Left ventricle myocardium inferior (tissue), 1 donor: Measurements from ENCODE around the gene ABCG5. TPM values are rescaled to one million over a fixed set of nuclear protein-coding genes. Genes with fewer than 3 reads are reported as not detected.

Source experiments
- DNase-seq: peaks from one replicate; pipeline ENCODE4 v3.0.0-alpha.2; 2020
- H3K27ac ChIP-seq: fragments of 200-600 bp; replicated peaks from 2 replicates; pipeline ENCODE4 v1.8.0; 2021
- H3K27me3 ChIP-seq: fragments of 200-600 bp; 2 replicates; pipeline ENCODE4 v1.8.0; 2021; ENCODE audit warnings: low read depth
- H3K36me3 ChIP-seq: fragments of 200-600 bp; 2 replicates; pipeline ENCODE4 v1.8.0; 2021
- H3K4me1 ChIP-seq: fragments of 200-600 bp; 2 replicates; pipeline ENCODE4 v1.8.0; 2021
- H3K4me3 ChIP-seq: fragments of 200-600 bp; 2 replicates; pipeline ENCODE4 v1.8.0; 2021; ENCODE audit warnings: mild to moderate bottlenecking, moderate library complexity
- H3K9me3 ChIP-seq: fragments of 200-600 bp; replicated peaks from 2 replicates; pipeline ENCODE4 v1.8.0; 2021
- CTCF ChIP-seq: fragments of 200-600 bp; IDR thresholded peaks from 2 replicates; pipeline ENCODE4 v1.8.0; 2021; ENCODE audit warnings: antibody characterized with exemption, mild to moderate bottlenecking, borderline replicate concordance
- intact Hi-C: fragments of 100-400 bp; cut with micrococcal nuclease; formaldehyde crosslinking; loops from one replicate; pipeline ENCODE4 v1.11.0; 2022
- total RNA-seq: library from RNA; stranded (reverse); fragmentation: NEBNext Ultra II Directional; extraction: Animal tissue kit (Norgen Biotek cat#: 25700); gene quantifications from one replicate; pipeline ENCODE4 v1.2.1, GENCODE V29; 2021
- donor health status: DM: no; HTN: yes; CAD: no; lungs with severe emphysema.

The ABCG5 gene
- total RNA-seq, 1 donor from 2014 or later, result not detected

- TF ChIP-seq CTCF, result no peak
- no peak overlapping the region for H3K4me3 ChIP-seq
- peaks cover 36% of the 10 kb centered on the region for H3K27me3 ChIP-seq
- no peaks in the 10 kb centered on the region for H3K9me3 ChIP-seq
- no peak for DNase-seq
- H3K4me1 ChIP-seq, result no peaks in the 10 kb centered on the region
- H3K27ac ChIP-seq, result no peak overlapping the region
- intact Hi-C loops, result no loop called here
- no peaks in the 10 kb centered on the region for H3K36me3 ChIP-seq
Measured at GRCh38 chr2:43824512-43824911, 14.1 kb downstream of the ABCG5 start.

GRCh38 chr2:43823751-43824150 lies 14.9 kb downstream of the ABCG5 start:
- Histone ChIP-seq H3K27ac (no peak overlapping the region), H3K9me3 (no peaks in the 10 kb centered on the region), H3K27me3 (peaks cover 28% of the 10 kb centered on the region), H3K4me3 (no peak overlapping the region), H3K4me1 (no peaks in the 10 kb centered on the region), H3K36me3 (no peaks in the 10 kb centered on the region)
- intact Hi-C loops, result no loop called here
- no peak for DNase-seq
- TF ChIP-seq CTCF, result no peak

- H3K9me3 ChIP-seq, result no peaks in the 10 kb centered on the region
- no peaks in the 10 kb centered on the region for H3K36me3 ChIP-seq
- DNase-seq, result no peak
- no peak for TF ChIP-seq CTCF
- intact Hi-C loops, result no loop called here
- no peak overlapping the region for H3K4me3 ChIP-seq
- peaks cover 28% of the 10 kb centered on the region for H3K27me3 ChIP-seq
- H3K27ac ChIP-seq, result no peak overlapping the region
- no peaks in the 10 kb centered on the region for H3K4me1 ChIP-seq
Measured at GRCh38 chr2:43822839-43823238, 15.8 kb downstream of the ABCG5 start.

GRCh38 chr2:43819491-43820163 lies 19.0 kb downstream of the ABCG5 start:
- Histone ChIP-seq H3K4me1 (no peaks in the 10 kb centered on the region), H3K27ac (no peak overlapping the region), H3K27me3 (peaks cover 23% of the 10 kb centered on the region), H3K9me3 (no peaks in the 10 kb centered on the region), H3K36me3 (no peaks in the 10 kb centered on the region), H3K4me3 (no peak overlapping the region)
- no peak for DNase-seq
- TF ChIP-seq CTCF, result no peak
- intact Hi-C loops, result no loop called here

GRCh38 chr2:43818761-43819160 lies 19.9 kb downstream of the ABCG5 start:
- DNase-seq, result no peak
- TF ChIP-seq CTCF, result no peak
- no peaks in the 10 kb centered on the region for H3K9me3 ChIP-seq
- no peaks in the 10 kb centered on the region for H3K36me3 ChIP-seq
- no peak overlapping the region for H3K4me3 ChIP-seq
- H3K27ac ChIP-seq, result no peak overlapping the region
- no peaks in the 10 kb centered on the region for H3K4me1 ChIP-seq
- intact Hi-C loops, result no loop called here
- peaks cover 19% of the 10 kb centered on the region for H3K27me3 ChIP-seq
